Trophoblast cell (in vitro differentiated cells and primary cell): ENCODE data around the gene WDR54. TPM values are rescaled to one million over a fixed set of nuclear protein-coding genes. Genes with fewer than 3 reads are reported as not detected.

Experiments used
- DNase-seq, 2 donors: peaks; one replicate each; pipeline ENCODE4 v3.0.0-alpha.2; 2016
- H2AFZ ChIP-seq: 2 replicates; pipeline ENCODE4 v1.6.1; 2013; ENCODE audit warnings: low read length, moderate library complexity, mild to moderate bottlenecking; ENCODE audit not compliant: insufficient read depth, poor library complexity
- H2AK5ac ChIP-seq: 2 replicates; pipeline ENCODE4 v1.6.1; 2013; ENCODE audit warnings: mild to moderate bottlenecking, low read length
- H2BK120ac ChIP-seq: 2 replicates; pipeline ENCODE4 v1.6.1; 2013; ENCODE audit warnings: low read length, mild to moderate bottlenecking, moderate library complexity; ENCODE audit not compliant: insufficient read depth, poor library complexity
- H2BK12ac ChIP-seq: 2 replicates; pipeline ENCODE4 v1.6.1; 2013; ENCODE audit warnings: mild to moderate bottlenecking, low read length, moderate library complexity
- H2BK5ac ChIP-seq: 2 replicates; pipeline ENCODE4 v1.6.1; 2013; ENCODE audit warnings: low read length, low read depth, moderate library complexity, mild to moderate bottlenecking; ENCODE audit not compliant: poor library complexity
- H3K14ac ChIP-seq: 2 replicates; pipeline ENCODE4 v1.6.1; 2013; ENCODE audit warnings: mild to moderate bottlenecking, low read length
- H3K18ac ChIP-seq: 2 replicates; pipeline ENCODE4 v1.6.1; 2013; ENCODE audit warnings: mild to moderate bottlenecking, low read length
- H3K23ac ChIP-seq: 2 replicates; pipeline ENCODE4 v1.6.1; 2013; ENCODE audit warnings: low read length
- H3K27ac ChIP-seq: 2 replicates; pipeline ENCODE4 v1.5.1; 2013; ENCODE audit warnings: low read depth, mild to moderate bottlenecking, inconsistent platforms, low read length, moderate library complexity
- H3K27me3 ChIP-seq: 2 replicates; pipeline ENCODE4 v1.6.1; 2013; ENCODE audit warnings: inconsistent platforms, mild to moderate bottlenecking, low read length, moderate library complexity; ENCODE audit not compliant: insufficient read depth
- H3K36me3 ChIP-seq, 2 experiments: 1 replicate in 1 of 2; 2 replicates in 1 of 2; pipeline ENCODE4 v1.6.1; 2013; ENCODE audit warnings: low read length in 2 of 2, mild to moderate bottlenecking in 2 of 2, moderate library complexity in 1 of 2; ENCODE audit not compliant: insufficient read depth in 2 of 2, control insufficient read depth in 1 of 2
- H3K4ac ChIP-seq: 2 replicates; pipeline ENCODE4 v1.6.1; 2013; ENCODE audit warnings: low read depth, mild to moderate bottlenecking, low read length, moderate library complexity
- H3K4me1 ChIP-seq, 2 experiments: 1 replicate in 1 of 2; 2 replicates in 1 of 2; pipeline ENCODE4 v1.6.1; 2013; ENCODE audit warnings: low read length in 2 of 2, mild to moderate bottlenecking in 2 of 2, moderate library complexity in 1 of 2; ENCODE audit not compliant: insufficient read depth in 2 of 2, control insufficient read depth in 1 of 2
- H3K4me2 ChIP-seq: 2 replicates; pipeline ENCODE4 v1.6.1; 2013; ENCODE audit warnings: inconsistent platforms, mild to moderate bottlenecking, low read length, moderate library complexity
- H3K4me3 ChIP-seq: 2 replicates; pipeline ENCODE4 v1.5.1; 2013; ENCODE audit warnings: mild to moderate bottlenecking, low read depth, low read length, inconsistent platforms
- H3K79me1 ChIP-seq: one replicate; pipeline ENCODE4 v1.6.1; 2013; ENCODE audit warnings: low read length
- H3K79me2 ChIP-seq: 2 replicates; pipeline ENCODE4 v1.6.1; 2013; ENCODE audit warnings: low read length, mild to moderate bottlenecking; ENCODE audit not compliant: control insufficient read depth, insufficient read depth, poor library complexity
- H3K9ac ChIP-seq: 2 replicates; pipeline ENCODE4 v1.6.1; 2013; ENCODE audit warnings: mild to moderate bottlenecking, low read length
- H3K9me3 ChIP-seq: 2 replicates; pipeline ENCODE4 v1.6.1; 2013; ENCODE audit warnings: low read depth, mild to moderate bottlenecking, control low read depth, inconsistent platforms, low read length; ENCODE audit not compliant: insufficient read depth
- H4K12ac ChIP-seq: 2 replicates; pipeline ENCODE4 v1.6.1; 2013; ENCODE audit warnings: low read depth, mild to moderate bottlenecking, low read length, moderate library complexity
- H4K8ac ChIP-seq: 2 replicates; pipeline ENCODE4 v1.6.1; 2013; ENCODE audit warnings: low read depth, mild to moderate bottlenecking, low read length, moderate library complexity
- H4K91ac ChIP-seq: one replicate; pipeline ENCODE4 v1.6.1; 2013; ENCODE audit warnings: low read depth, mild to moderate bottlenecking, low read length, moderate library complexity
- WGBS: extraction: QIAGEN DNeasy Blood & Tissue Kit; methylation state at CpG from one replicate; pipeline ENCODE4 v1.1.7; 2013; ENCODE audit warnings: missing lambda C conversion rate; ENCODE audit not compliant: insufficient read length, insufficient coverage; ENCODE audit errors: extremely low coverage; 5-methylcytosine and 5-hydroxymethylcytosine counted together
- polyA plus RNA-seq: library from polyadenylated mRNA; stranded (reverse); fragments of 200-250 nt; gene quantifications from 2 replicates; pipeline ENCODE4 v1.2.3, GENCODE V29; 2013

Gene WDR54
- polyA plus RNA-seq = 4.7 TPM in 2 replicates

GRCh38 chr2:74421221-74421870, at the start of gene WDR54, which contains the start of gene C2orf81:
Gene WDR54 (plus strand): TSS chr2:74421730. CDS start chr2:74422154, 424 bp downstream.
Gene C2orf81 (minus strand): TSS chr2:74421619. CDS start chr2:74421560, 59 bp downstream.
- peak within 1 kb of the TSS; percentile 7 for H4K91ac ChIP-seq
- H3K23ac ChIP-seq = peak within 1 kb of the TSS; percentile 55
- peaks cover 12 to 15% of the 10 kb centered on the region in 2 experiments for H3K36me3 ChIP-seq
- no CpG with 5 or more reads among the region's 57 CpGs for WGBS
- H3K27me3 ChIP-seq = no peaks in the 10 kb centered on the region
- no peak within 1 kb of the TSS for H3K27ac ChIP-seq
- peaks cover 6 to 9% of the 10 kb centered on the region in 2 experiments for H3K4me1 ChIP-seq
- H3K18ac ChIP-seq = no peak within 1 kb of the TSS
- H3K9ac ChIP-seq = no peak within 1 kb of the TSS
- peak within 1 kb of the TSS; percentile 88 for H2AFZ ChIP-seq
- no peak within 1 kb of the TSS for H3K14ac ChIP-seq
- no peak within 1 kb of the TSS for H2BK5ac ChIP-seq
- peak; percentile 84 to 93 for DNase-seq
- peaks cover 2% of the 10 kb centered on the region for H3K79me2 ChIP-seq
- H3K4me3 ChIP-seq = peak within 1 kb of the TSS; percentile 64
- no peak within 1 kb of the TSS for H3K4ac ChIP-seq
- H3K79me1 ChIP-seq = no peaks in the 10 kb centered on the region
- peak within 1 kb of the TSS; percentile 81 for H4K8ac ChIP-seq
- H3K9me3 ChIP-seq = no peaks in the 10 kb centered on the region
- peak within 1 kb of the TSS; percentile 14 for H4K12ac ChIP-seq
- no peak within 1 kb of the TSS for H2BK120ac ChIP-seq
- no peak within 1 kb of the TSS for H2AK5ac ChIP-seq
- H3K4me2 ChIP-seq = peak within 1 kb of the TSS; percentile 90
- no peak within 1 kb of the TSS for H2BK12ac ChIP-seq

GRCh38 chr2:74372674-74373073, 48.9 kb upstream of the WDR54 start:
- H2BK5ac ChIP-seq = no peak overlapping the region
- H3K23ac ChIP-seq = no peak overlapping the region
- H3K9me3 ChIP-seq = no peaks in the 10 kb centered on the region
- H3K4me1 ChIP-seq = peaks cover 0 to 16% of the 10 kb centered on the region in 2 experiments
- H3K18ac ChIP-seq = no peak overlapping the region
- H3K4me2 ChIP-seq = no peak overlapping the region
- H2AK5ac ChIP-seq = no peak overlapping the region
- no peak overlapping the region for H4K91ac ChIP-seq
- H3K27ac ChIP-seq = no peak overlapping the region
- H3K36me3 ChIP-seq = peaks cover 46 to 63% of the 10 kb centered on the region in 2 experiments
- no peak overlapping the region for H3K4ac ChIP-seq
- no peak overlapping the region for H2BK12ac ChIP-seq
- no peak overlapping the region for H3K4me3 ChIP-seq
- no peaks in the 10 kb centered on the region for H3K79me2 ChIP-seq
- no peak overlapping the region for H4K8ac ChIP-seq
- DNase-seq = no peak
- H3K14ac ChIP-seq = no peak overlapping the region
- no peak overlapping the region for H4K12ac ChIP-seq
- no peak overlapping the region for H2AFZ ChIP-seq
- no peaks in the 10 kb centered on the region for H3K27me3 ChIP-seq
- no peak overlapping the region for H2BK120ac ChIP-seq
- H3K9ac ChIP-seq = no peak overlapping the region
- no peaks in the 10 kb centered on the region for H3K79me1 ChIP-seq
- WGBS = no CpG with 5 or more reads among the region's 6 CpGs

- Histone ChIP-seq H3K4me2 (no peak overlapping the region), H3K18ac (no peak overlapping the region), H3K4me3 (no peak overlapping the region), H3K4me1 (peaks cover 0 to 16% of the 10 kb centered on the region in 2 experiments), H3K36me3 (peaks cover 46 to 61% of the 10 kb centered on the region in 2 experiments), H3K9me3 (no peaks in the 10 kb centered on the region), H2AK5ac (no peak overlapping the region), H3K27me3 (no peaks in the 10 kb centered on the region), H3K79me2 (no peaks in the 10 kb centered on the region), H4K8ac (no peak overlapping the region), H3K9ac (no peak overlapping the region), H3K23ac (no peak overlapping the region), H2AFZ (no peak overlapping the region), H3K79me1 (no peaks in the 10 kb centered on the region), H4K91ac (no peak overlapping the region), H3K14ac (no peak overlapping the region), H3K27ac (no peak overlapping the region), H2BK120ac (no peak overlapping the region), H3K4ac (no peak overlapping the region), H2BK12ac (no peak overlapping the region), H4K12ac (no peak overlapping the region), H2BK5ac (no peak overlapping the region)
- DNase-seq = no peak
- WGBS = no CpG with 5 or more reads among the region's 5 CpGs
These were observed 48.3 kb upstream of the WDR54 start for GRCh38 chr2:74373221-74373676.

GRCh38 chr2:74373985-74374384, 47.5 kb upstream of the WDR54 start:
- no peak for DNase-seq
- H3K4me2 ChIP-seq = peak overlapping the region; percentile 41
- no peak overlapping the region for H3K9ac ChIP-seq
- no peak overlapping the region for H4K12ac ChIP-seq
- no peak overlapping the region for H3K23ac ChIP-seq
- no peak overlapping the region for H2BK12ac ChIP-seq
- no CpG with 5 or more reads among the region's 8 CpGs for WGBS
- H3K79me2 ChIP-seq = no peaks in the 10 kb centered on the region
- no peak overlapping the region for H3K4ac ChIP-seq
- no peaks in the 10 kb centered on the region for H3K27me3 ChIP-seq
- no peak overlapping the region for H2AK5ac ChIP-seq
- H3K18ac ChIP-seq = no peak overlapping the region
- no peak overlapping the region for H2BK5ac ChIP-seq
- H3K9me3 ChIP-seq = no peaks in the 10 kb centered on the region
- H3K36me3 ChIP-seq = peaks cover 40 to 54% of the 10 kb centered on the region in 2 experiments
- peaks cover 0 to 16% of the 10 kb centered on the region in 2 experiments for H3K4me1 ChIP-seq
- no peak overlapping the region for H4K8ac ChIP-seq
- H4K91ac ChIP-seq = no peak overlapping the region
- no peaks in the 10 kb centered on the region for H3K79me1 ChIP-seq
- no peak overlapping the region for H3K14ac ChIP-seq
- H3K27ac ChIP-seq = no peak overlapping the region
- H2BK120ac ChIP-seq = no peak overlapping the region
- no peak overlapping the region for H3K4me3 ChIP-seq
- H2AFZ ChIP-seq = no peak overlapping the region
